Measurements from ENCODE around the gene IP6K1. TPM values are rescaled to one million over a fixed set of nuclear protein-coding genes. Genes with fewer than 3 reads are reported as not detected.
"Not testable (repeated sequence)": the region's sequence is repeated elsewhere in the genome, so short reads cannot be mapped to it uniquely, and the experiment has no call there.

IP6K1 gene
- polyA plus RNA-seq (2013, experiment 1 of 2), result 34.9 TPM
- polyA plus RNA-seq (2013, experiment 2 of 2), result 30.8 TPM

DNA sequence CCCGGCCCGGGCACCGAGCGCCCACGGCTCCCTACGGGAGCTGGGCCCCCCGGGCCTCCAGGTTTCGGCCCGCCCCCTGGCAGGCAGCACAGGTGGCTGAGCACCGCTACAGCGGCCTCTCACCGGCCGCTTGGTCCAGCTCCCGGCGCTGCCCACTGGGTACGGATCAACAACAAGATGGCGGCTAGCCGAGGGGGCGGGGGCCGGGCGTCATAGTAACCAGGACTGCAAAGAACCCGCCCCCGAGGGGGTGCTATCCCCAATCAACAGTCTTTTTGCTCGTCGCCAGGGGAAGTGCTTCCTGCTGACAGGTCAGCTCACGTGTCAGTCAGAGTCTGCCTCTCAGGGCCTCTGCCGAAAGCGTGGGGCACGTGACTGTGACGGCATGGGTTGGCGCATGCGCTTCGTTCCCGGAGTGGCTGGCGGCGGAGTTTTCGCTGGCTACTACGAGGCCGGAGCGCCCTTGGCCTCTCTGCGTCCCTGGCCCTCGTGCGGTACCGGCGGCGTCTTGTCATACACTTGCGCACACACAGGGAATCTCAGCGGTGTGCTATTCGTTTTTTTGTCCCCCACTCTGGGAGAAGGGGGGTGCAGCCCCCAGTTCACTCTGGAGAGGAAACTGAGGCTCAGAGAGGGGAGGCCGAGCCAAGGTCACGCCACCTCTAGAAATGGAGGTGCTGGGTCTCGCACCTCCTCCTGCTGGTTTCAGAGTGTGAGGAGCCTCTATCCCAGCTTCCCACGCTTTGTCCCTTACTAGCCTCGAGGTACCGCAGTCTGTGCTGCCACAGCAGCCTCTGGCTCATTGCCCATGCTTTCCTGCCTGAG is at the start of gene IP6K1:
TSS of gene IP6K1 (minus strand) at position 186 of the 825 bp plus-strand sequence. CDS start 38,502 bp downstream, outside the sequence.
- WGBS, 2 experiments (ENCODE audit: insufficient coverage in 2 of 2), result 9 to 10% methylated on average over 48 to 55 of the region's 55 CpGs
- H3K36me3 ChIP-seq (ENCODE audit: control insufficient read depth, insufficient read depth, low read length), result peaks cover 29% of the 10 kb centered on the region
- peak within 1 kb of the TSS; percentile 89 for H3K4me3 ChIP-seq (ENCODE audit: extremely low read depth, insufficient read depth, low read length, poor library complexity, severe bottlenecking)
- peak within 1 kb of the TSS; percentile 87 for H3K27ac ChIP-seq (ENCODE audit: low read depth, low read length, severe bottlenecking)
- H3K9me3 ChIP-seq (ENCODE audit: control insufficient read depth, low read length), result no peaks in the 10 kb centered on the region
- peaks cover 14% of the 10 kb centered on the region for H3K4me1 ChIP-seq (ENCODE audit: control insufficient read depth, insufficient read depth, low read length, poor library complexity, severe bottlenecking)

DNA sequence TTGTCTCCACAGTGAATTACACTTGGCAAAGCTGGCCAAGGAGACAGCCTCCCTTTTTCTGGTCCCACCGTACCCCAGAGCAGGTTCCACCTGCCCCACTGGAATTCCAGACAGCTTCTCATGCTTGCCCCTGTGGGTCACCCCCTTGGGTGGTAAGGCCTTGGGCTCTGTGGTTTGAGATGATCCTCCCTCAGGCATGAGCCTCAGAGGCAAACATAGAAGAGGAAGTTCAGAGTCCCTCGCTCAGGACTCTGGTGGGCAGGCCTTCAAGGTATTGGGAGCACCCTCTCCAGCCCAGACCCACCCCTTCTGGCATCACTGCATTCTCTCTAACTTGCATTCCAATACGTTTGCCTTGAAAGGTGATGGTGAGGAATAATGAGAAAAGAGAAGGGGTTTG is 45.0 kb upstream of the IP6K1 start:
- Histone ChIP-seq H3K4me1 (ENCODE audit: control insufficient read depth, insufficient read depth, low read length, poor library complexity, severe bottlenecking) (no peaks in the 10 kb centered on the region), H3K36me3 (ENCODE audit: control insufficient read depth, insufficient read depth, low read length) (peaks cover 45% of the 10 kb centered on the region), H3K27ac (ENCODE audit: low read depth, low read length, severe bottlenecking) (no peak overlapping the region), H3K4me3 (ENCODE audit: extremely low read depth, insufficient read depth, low read length, poor library complexity, severe bottlenecking) (no peak overlapping the region), H3K9me3 (ENCODE audit: control insufficient read depth, low read length) (no peaks in the 10 kb centered on the region)
- 80% methylated on average over 1 of the region's 3 CpGs for WGBS, 2 experiments (ENCODE audit: insufficient coverage in 2 of 2)

DNA sequence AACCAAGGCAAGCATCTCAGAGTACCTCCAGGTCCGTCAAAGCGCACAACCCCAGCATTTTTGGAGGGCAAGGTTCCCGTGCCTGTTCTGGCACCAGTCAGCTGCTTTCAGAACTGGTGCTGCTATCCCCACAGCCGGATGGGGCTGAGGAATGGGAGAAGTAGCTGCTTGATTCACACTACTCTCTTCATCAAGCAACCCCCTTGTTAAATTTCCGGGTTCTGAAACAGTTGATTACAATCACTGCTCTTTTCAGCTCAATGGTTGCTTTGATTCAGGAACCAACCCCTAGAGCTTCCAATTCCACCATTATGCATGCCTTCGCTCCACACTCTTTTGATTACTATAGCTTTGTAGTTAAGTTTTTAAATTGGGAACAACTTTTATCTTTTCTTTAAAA is 39.7 kb upstream of the IP6K1 start:
- H3K4me1 ChIP-seq (ENCODE audit: control insufficient read depth, insufficient read depth, low read length, poor library complexity, severe bottlenecking), result no peaks in the 10 kb centered on the region
- H3K36me3 ChIP-seq (ENCODE audit: control insufficient read depth, insufficient read depth, low read length), result peaks cover 24% of the 10 kb centered on the region
- peak overlapping the region; percentile 43 for H3K27ac ChIP-seq (ENCODE audit: low read depth, low read length, severe bottlenecking)
- no peaks in the 10 kb centered on the region for H3K9me3 ChIP-seq (ENCODE audit: control insufficient read depth, low read length)
- H3K4me3 ChIP-seq (ENCODE audit: extremely low read depth, insufficient read depth, low read length, poor library complexity, severe bottlenecking), result no peak overlapping the region
- 81 to 89% methylated on average over 3 to 4 of the region's 6 CpGs for WGBS, 2 experiments (ENCODE audit: insufficient coverage in 2 of 2)

DNA sequence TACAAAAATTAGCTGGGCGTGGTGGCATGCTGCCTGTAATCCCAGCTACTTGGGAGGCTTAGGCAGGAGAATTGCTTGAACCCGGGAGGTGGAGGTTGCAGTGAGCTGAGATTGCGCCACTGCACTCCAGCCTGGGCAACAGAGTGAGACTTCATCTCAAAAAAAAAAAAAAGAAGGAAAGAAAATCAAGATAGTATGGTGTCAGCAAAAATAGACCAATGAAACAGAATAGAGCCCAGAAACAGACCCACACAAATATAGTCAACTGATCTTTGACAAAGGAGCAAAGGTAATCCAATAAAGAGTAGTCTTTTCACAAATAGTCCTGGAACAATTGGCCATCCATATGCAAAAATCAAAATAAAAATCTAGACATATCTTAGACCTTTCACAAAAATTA is 36.8 kb upstream of the IP6K1 start:
- WGBS, 2 experiments (ENCODE audit: insufficient coverage in 2 of 2), result 93% methylated on average over 2 of the region's 3 CpGs
- not testable (repeated sequence) for H3K4me3 ChIP-seq (ENCODE audit: extremely low read depth, insufficient read depth, low read length, poor library complexity, severe bottlenecking); H3K4me1 ChIP-seq (ENCODE audit: control insufficient read depth, insufficient read depth, low read length, poor library complexity, severe bottlenecking); H3K27ac ChIP-seq (ENCODE audit: low read depth, low read length, severe bottlenecking); H3K36me3 ChIP-seq (ENCODE audit: control insufficient read depth, insufficient read depth, low read length); H3K9me3 ChIP-seq (ENCODE audit: control insufficient read depth, low read length)

DNA sequence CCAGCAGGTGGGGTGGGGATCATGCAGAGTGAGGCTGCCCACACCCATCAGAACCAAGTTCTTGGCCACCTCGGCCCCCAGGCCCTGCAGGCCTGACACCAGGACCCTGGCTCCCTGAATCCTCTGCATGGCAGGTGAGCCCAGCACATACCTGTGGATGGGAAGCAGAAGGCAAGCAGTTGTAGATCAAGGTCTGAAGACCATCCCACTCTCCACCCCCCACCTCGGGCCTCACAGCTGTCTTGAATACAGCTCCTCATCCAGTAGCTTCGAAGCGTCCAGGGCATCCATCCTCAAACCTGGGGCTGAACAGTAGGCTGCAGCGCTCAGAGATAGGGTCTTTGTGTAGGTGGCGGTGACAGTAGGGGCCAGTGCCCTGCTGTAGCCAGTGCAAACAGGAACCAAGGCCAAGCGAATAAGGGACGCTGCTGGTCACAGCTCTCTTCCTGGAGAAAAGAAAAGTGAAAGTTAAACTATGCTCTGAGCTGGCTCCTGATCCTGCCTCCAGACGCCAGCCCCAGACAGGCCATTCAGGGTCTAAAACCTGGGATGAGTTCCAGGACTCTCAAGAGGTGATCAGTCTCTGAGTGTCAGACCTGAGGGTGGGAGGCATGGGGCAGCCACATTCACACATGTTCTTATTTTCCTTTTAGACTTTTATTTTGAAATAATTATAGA is 27.3 kb upstream of the IP6K1 start, which contains the start of gene UBA7:
TSS of gene UBA7 (minus strand) at position 457 of the 678 bp plus-strand sequence. CDS start at position 291, 166 bp downstream.
- H3K4me1 ChIP-seq (ENCODE audit: control insufficient read depth, insufficient read depth, low read length, poor library complexity, severe bottlenecking), result no peaks in the 10 kb centered on the region
- no peak within 1 kb of the TSS for H3K4me3 ChIP-seq (ENCODE audit: extremely low read depth, insufficient read depth, low read length, poor library complexity, severe bottlenecking)
- H3K27ac ChIP-seq (ENCODE audit: low read depth, low read length, severe bottlenecking), result no peak within 1 kb of the TSS
- H3K9me3 ChIP-seq (ENCODE audit: control insufficient read depth, low read length), result no peaks in the 10 kb centered on the region
- H3K36me3 ChIP-seq (ENCODE audit: control insufficient read depth, insufficient read depth, low read length), result no peaks in the 10 kb centered on the region
- 90 to 91% methylated on average over 7 to 8 of the region's 9 CpGs for WGBS, 2 experiments (ENCODE audit: insufficient coverage in 2 of 2)

DNA sequence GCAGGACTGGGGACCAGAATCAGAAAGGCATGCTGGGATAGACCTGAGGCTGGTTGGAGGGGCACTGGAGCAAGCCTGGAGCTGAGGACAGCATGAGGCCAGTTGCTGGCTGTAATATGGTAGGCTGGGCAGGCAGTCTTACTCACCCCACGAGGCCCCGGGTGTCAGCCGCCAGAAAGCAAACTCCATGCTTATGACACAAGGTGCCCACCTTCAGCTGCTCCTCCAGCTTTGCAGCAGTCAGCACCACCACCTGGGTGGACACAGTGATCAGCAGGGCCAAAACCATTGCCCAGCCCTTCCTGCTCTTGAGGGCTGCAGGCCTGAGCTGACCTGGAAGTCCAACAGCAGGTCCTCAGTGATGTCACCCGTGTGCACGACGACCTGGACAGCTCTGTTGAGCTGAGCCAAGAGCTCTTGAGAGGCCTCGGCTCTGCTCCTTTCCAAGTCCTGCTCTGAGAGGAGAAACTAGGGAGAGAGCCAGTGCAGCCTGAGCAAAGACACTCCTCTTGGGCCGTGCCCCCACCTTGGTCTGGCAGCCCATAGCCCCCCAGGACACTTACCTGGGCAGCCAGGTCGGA is 26.7 kb upstream of the IP6K1 start:
- H3K4me3 ChIP-seq (ENCODE audit: extremely low read depth, insufficient read depth, low read length, poor library complexity, severe bottlenecking), result no peak overlapping the region
- H3K27ac ChIP-seq (ENCODE audit: low read depth, low read length, severe bottlenecking), result no peak overlapping the region
- 91 to 98% methylated on average over 7 to 9 of the region's 9 CpGs for WGBS, 2 experiments (ENCODE audit: insufficient coverage in 2 of 2)

DNA sequence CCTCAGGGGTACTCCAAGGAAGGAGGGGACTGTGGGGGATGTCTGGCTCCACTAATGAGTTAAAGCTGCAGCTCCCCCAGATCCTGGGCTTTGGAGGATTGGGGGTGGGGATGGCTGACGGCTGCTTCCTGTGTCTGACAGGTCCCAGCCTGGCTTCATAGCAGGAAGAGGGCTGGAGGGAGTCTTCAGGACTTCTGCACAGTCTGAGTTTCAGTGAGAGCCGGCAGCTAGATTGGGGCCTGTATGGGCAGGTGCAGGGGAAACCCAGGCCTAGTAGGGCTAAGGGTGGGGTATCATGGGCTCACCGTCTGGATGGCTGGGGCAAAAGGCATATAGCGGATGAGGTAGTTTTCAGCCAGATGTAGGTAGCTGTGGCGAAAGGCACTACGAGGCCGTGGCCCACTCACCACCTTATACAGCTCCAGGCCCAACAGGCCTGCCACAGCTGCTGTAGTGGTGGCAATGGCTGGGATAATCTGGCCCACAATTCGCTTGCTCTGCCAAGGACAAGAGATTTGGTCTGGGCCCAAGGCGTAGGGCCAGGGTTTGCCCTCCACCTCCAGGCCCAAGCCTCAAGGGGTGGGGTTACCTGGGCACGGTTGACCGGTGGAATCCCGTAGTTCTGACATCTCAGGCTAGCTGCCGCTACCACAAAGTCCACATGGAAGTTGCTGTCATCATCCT is 21.2 kb upstream of the IP6K1 start:
- Histone ChIP-seq H3K36me3 (ENCODE audit: control insufficient read depth, insufficient read depth, low read length) (no peaks in the 10 kb centered on the region), H3K27ac (ENCODE audit: low read depth, low read length, severe bottlenecking) (peak overlapping the region; percentile 57), H3K9me3 (ENCODE audit: control insufficient read depth, low read length) (no peaks in the 10 kb centered on the region), H3K4me1 (ENCODE audit: control insufficient read depth, insufficient read depth, low read length, poor library complexity, severe bottlenecking) (peaks cover 41% of the 10 kb centered on the region), H3K4me3 (ENCODE audit: extremely low read depth, insufficient read depth, low read length, poor library complexity, severe bottlenecking) (no peak overlapping the region)
- WGBS, 2 experiments (ENCODE audit: insufficient coverage in 2 of 2), result 89 to 90% methylated on average over 9 to 11 of the region's 13 CpGs

More for the DNA sequence above, 26.7 kb upstream of the IP6K1 start:
- H3K9me3 ChIP-seq (ENCODE audit: control insufficient read depth, low read length), result no peaks in the 10 kb centered on the region
- peaks cover 3% of the 10 kb centered on the region for H3K4me1 ChIP-seq (ENCODE audit: control insufficient read depth, insufficient read depth, low read length, poor library complexity, severe bottlenecking)
- H3K36me3 ChIP-seq (ENCODE audit: control insufficient read depth, insufficient read depth, low read length), result no peaks in the 10 kb centered on the region

DNA sequence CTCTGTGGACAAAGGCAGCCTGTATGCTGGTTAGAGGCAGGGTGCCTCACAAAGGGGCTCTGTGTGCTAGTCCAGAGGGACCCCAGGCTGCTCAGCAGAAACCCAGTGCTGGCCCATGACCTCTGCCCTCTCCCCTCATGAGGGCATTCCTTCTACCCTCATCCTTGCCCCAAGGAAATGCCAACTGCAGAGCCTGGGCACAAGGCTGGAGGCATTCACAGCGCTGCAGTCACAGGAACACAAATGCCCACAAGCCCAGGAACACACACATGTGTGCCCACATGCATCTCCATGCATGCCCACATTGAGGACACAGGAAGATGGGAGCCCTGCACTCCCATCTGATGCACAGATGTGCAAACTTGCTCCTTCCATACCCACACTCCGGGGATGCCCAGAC is 20.5 kb upstream of the IP6K1 start:
- WGBS, 2 experiments (ENCODE audit: insufficient coverage in 2 of 2), result 50 to 100% methylated on average over 1 to 2 of the region's 2 CpGs
- H3K36me3 ChIP-seq (ENCODE audit: control insufficient read depth, insufficient read depth, low read length), result no peaks in the 10 kb centered on the region
- no peaks in the 10 kb centered on the region for H3K9me3 ChIP-seq (ENCODE audit: control insufficient read depth, low read length)
- H3K4me1 ChIP-seq (ENCODE audit: control insufficient read depth, insufficient read depth, low read length, poor library complexity, severe bottlenecking), result peaks cover 41% of the 10 kb centered on the region
- H3K27ac ChIP-seq (ENCODE audit: low read depth, low read length, severe bottlenecking), result peak overlapping the region; percentile 88
- H3K4me3 ChIP-seq (ENCODE audit: extremely low read depth, insufficient read depth, low read length, poor library complexity, severe bottlenecking), result no peak overlapping the region

DNA sequence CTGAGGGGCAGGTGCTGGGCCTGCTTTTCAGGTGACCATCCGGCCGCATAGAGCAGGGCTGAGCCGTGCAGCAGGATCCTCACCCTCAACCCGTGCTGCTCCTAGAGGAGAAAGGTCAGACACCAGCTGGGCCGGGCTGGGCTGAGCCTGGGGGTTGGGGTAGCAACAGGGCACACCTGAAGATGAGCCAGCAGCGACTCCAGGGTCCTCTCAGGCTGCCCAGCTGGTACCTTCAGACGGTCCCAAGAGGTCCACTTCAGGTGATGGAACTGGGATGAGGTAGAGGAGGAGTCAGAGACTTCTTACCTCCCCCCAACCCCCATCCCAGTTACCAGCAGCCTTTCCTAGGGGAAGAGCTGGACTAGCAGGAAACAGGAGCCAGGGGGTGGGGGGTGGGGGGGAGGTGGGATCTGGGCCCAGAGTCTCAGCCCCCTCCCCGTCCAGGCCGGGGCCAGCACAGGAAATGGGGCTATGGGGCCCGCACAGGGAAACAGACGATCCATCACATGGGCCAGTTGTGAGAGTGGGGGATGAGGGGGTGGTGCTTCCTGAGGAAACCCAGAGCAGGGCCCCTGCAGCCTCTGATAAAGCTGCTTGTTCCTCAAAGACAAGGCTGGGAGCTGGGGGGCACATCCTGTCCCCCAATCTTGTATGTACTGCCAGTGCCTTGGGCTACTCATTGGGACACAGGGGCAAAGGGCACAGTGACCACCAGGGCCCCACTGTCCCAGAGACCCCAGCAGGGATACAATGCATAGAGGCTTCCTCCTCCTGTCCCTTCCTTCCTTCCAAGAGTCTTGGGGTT is 19.8 kb upstream of the IP6K1 start:
- WGBS, 2 experiments (ENCODE audit: insufficient coverage in 2 of 2), result 58% methylated on average over 7 to 8 of the region's 11 CpGs
- no peaks in the 10 kb centered on the region for H3K9me3 ChIP-seq (ENCODE audit: control insufficient read depth, low read length)
- H3K36me3 ChIP-seq (ENCODE audit: control insufficient read depth, insufficient read depth, low read length), result no peaks in the 10 kb centered on the region
- H3K4me1 ChIP-seq (ENCODE audit: control insufficient read depth, insufficient read depth, low read length, poor library complexity, severe bottlenecking), result peaks cover 41% of the 10 kb centered on the region
- H3K4me3 ChIP-seq (ENCODE audit: extremely low read depth, insufficient read depth, low read length, poor library complexity, severe bottlenecking), result peak overlapping the region; percentile 11
- peak overlapping the region; percentile 88 for H3K27ac ChIP-seq (ENCODE audit: low read depth, low read length, severe bottlenecking)

DNA sequence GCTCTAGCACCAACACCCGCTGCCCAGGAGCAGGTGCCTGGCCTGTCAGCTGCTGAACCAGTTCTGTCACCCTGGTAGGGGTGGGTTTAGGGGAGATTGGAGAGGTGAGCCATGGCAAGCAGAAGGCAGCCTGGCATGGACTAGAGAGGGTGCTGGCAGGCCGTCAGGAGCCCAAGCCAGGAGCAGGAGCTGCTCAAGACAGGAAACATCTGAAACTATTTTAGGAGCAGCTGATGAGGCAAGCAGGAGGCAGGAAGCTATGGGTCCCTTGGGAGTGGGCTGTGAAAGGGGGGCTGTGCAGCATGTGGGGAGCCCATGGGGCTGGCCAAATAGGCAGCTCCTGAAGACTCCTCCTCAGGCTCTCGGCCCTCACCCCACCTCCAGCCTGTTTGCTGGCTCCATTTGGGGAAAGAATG is 19.0 kb upstream of the IP6K1 start:
- Histone ChIP-seq H3K27ac (ENCODE audit: low read depth, low read length, severe bottlenecking) (peak overlapping the region; percentile 88), H3K4me3 (ENCODE audit: extremely low read depth, insufficient read depth, low read length, poor library complexity, severe bottlenecking) (peak overlapping the region; percentile 11), H3K36me3 (ENCODE audit: control insufficient read depth, insufficient read depth, low read length) (no peaks in the 10 kb centered on the region), H3K9me3 (ENCODE audit: control insufficient read depth, low read length) (no peaks in the 10 kb centered on the region), H3K4me1 (ENCODE audit: control insufficient read depth, insufficient read depth, low read length, poor library complexity, severe bottlenecking) (peaks cover 41% of the 10 kb centered on the region)
- 82 to 86% methylated on average over 1 to 2 of the region's 3 CpGs for WGBS, 2 experiments (ENCODE audit: insufficient coverage in 2 of 2)
